ENCODE data around the gene LRRC41.

GRCh38 chr1:46344481-46344880, 41.1 kb upstream of the LRRC41 start:
- no peak for TF ChIP-seq CTCF (IDR thresholded peaks at IDR 0.05 in 8 of 11, conservative IDR thresholded peaks at IDR 0.05 in 3 of 11)
- TF ChIP-seq POLR2A (IDR thresholded peaks at IDR 0.05), result no peak

All from spleen (tissue), 7 donors.